Suprapubic skin (tissue), 3 donors: ENCODE measurements around the gene NAGA.

ENCODE experiments used
- EP300 ChIP-seq: sonication (generic); formaldehyde crosslinking; IDR thresholded peaks from one replicate; pipeline ENCODE4 v1.6.1; 2017; ENCODE audit warnings: antibody characterized with exemption
- POLR2A ChIP-seq, 2 donors: fragments of 450-650 bp; IDR thresholded peaks; one replicate each; pipeline ENCODE4 v1.6.1; 2017; ENCODE audit warnings: antibody characterized with exemption in 2 of 2, mild to moderate bottlenecking in 2 of 2, moderate library complexity in 2 of 2
- TF ChIP-seq, protein P1 (sequence below), 2 donors: fragments of 200-600 bp in 1 of 2; fragments of 450-650 bp in 1 of 2; sonication (generic) in 1 of 2; IDR thresholded peaks; one replicate each; pipeline ENCODE4 v1.5.1; 2016 to 2019; ENCODE audit warnings: antibody characterized with exemption in 2 of 2, mild to moderate bottlenecking in 1 of 2, moderate library complexity in 1 of 2

DNA sequence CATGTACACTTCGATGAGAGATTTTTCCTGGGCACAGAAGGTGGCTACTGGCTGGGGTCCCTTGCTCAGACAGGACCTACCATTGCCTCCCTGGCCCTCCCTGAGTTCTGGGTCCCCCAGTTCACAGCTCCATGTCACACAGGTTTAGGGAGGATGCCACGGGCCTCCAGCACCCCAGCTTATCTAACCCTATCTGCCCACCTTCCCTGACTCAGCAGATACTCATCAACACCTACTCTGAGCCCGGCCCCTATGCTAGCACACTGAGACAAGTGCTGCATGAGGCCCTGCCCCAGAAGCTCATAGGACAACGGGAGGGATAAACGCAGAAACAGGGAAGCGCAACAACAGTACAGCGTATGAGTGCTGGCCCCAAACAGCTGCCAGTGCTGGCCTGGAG lies 9.6 kb downstream of the NAGA start:
- TF ChIP-seq, protein P1, sequence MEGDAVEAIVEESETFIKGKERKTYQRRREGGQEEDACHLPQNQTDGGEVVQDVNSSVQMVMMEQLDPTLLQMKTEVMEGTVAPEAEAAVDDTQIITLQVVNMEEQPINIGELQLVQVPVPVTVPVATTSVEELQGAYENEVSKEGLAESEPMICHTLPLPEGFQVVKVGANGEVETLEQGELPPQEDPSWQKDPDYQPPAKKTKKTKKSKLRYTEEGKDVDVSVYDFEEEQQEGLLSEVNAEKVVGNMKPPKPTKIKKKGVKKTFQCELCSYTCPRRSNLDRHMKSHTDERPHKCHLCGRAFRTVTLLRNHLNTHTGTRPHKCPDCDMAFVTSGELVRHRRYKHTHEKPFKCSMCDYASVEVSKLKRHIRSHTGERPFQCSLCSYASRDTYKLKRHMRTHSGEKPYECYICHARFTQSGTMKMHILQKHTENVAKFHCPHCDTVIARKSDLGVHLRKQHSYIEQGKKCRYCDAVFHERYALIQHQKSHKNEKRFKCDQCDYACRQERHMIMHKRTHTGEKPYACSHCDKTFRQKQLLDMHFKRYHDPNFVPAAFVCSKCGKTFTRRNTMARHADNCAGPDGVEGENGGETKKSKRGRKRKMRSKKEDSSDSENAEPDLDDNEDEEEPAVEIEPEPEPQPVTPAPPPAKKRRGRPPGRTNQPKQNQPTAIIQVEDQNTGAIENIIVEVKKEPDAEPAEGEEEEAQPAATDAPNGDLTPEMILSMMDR (IDR thresholded peaks at IDR 0.05) = no peak
- no peak for TF ChIP-seq POLR2A (IDR thresholded peaks at IDR 0.05)
- TF ChIP-seq EP300 = no peak
